Endothelial cell of umbilical vein (primary cell): ENCODE results near the gene GADD45G. TPM values are rescaled to one million over a fixed set of nuclear protein-coding genes. Genes with fewer than 3 reads are reported as not detected.

Source experiments
- BruUV-seq: library from RNA; stranded (reverse); fragments of 400-500 nt; replicated peaks from 2 replicates; lab custom pipeline; 2021; lab: Mats Ljungman, UMichigan
- CTCF ChIA-PET: fragments of 300-600, 350-600 bp; sonication (Branson Sonifier 250); formaldehyde crosslinking; loops from one replicate; lab custom pipeline; 2021; ENCODE audit warnings: antibody characterized with exemption, inconsistent platforms; lab: Charles Lee
- POLR2A ChIA-PET: fragments of 300-600, 350-600 bp; sonication (Branson Sonifier 250); formaldehyde crosslinking; loops from one replicate; lab custom pipeline; 2021; ENCODE audit warnings: antibody characterized with exemption, inconsistent platforms; lab: Charles Lee
- DNase-seq: peaks from one replicate; pipeline ENCODE4 v3.0.0-alpha.2; 2011; ENCODE audit warnings: low read depth, low spot score
- FAIRE-seq: peaks from 2 replicates; lab custom pipeline; 2011; peaks lifted over from hg19 to GRCh38; lab: Jason Lieb, UNC
- H2AFZ ChIP-seq: 2 replicates; pipeline ENCODE4 v1.6.0; 2012; ENCODE audit warnings: low read depth, low read length, control low read depth, inconsistent platforms
- H3K27ac ChIP-seq: 2 replicates; pipeline ENCODE4 v1.5.1; 2011; ENCODE audit warnings: low read depth, mild to moderate bottlenecking, control low read depth, low read length, moderate library complexity; ENCODE audit not compliant: insufficient read depth
- H3K27me3 ChIP-seq, 2 experiments: 2 replicates each; pipeline versions ENCODE4 v1.6.0 to v1.6.1; 2011; ENCODE audit warnings: low read length in 2 of 2, mixed read lengths in 1 of 2; ENCODE audit not compliant: control insufficient read depth in 2 of 2, insufficient read depth in 2 of 2
- H3K36me3 ChIP-seq, 2 experiments: 2 replicates in 1 of 2; 3 replicates in 1 of 2; pipeline ENCODE4 v1.5.1; 2011; ENCODE audit warnings: low read length in 2 of 2, mild to moderate bottlenecking in 1 of 2, moderate library complexity in 1 of 2; ENCODE audit not compliant: control insufficient read depth in 2 of 2, insufficient read depth in 2 of 2; ENCODE audit errors: extremely low read depth in 1 of 2
- H3K4me1 ChIP-seq: 3 replicates; pipeline ENCODE4 v1.5.1; 2011; ENCODE audit warnings: mild to moderate bottlenecking, low read length; ENCODE audit not compliant: control insufficient read depth, insufficient read depth; ENCODE audit errors: extremely low read depth
- H3K4me2 ChIP-seq: 2 replicates; pipeline ENCODE4 v1.6.1; 2011; ENCODE audit warnings: low read length, control low read depth, mixed read lengths; ENCODE audit not compliant: insufficient read depth
- H3K4me3 ChIP-seq, 3 experiments: fragments of 200-600 bp in 1 of 3; sonication (generic), shearing (Covaris generic) in 1 of 3; replicated peaks in 1 of 3; 2 replicates each; pipeline ENCODE4 v1.5.1; 2011 to 2016; ENCODE audit warnings: control low read depth in 3 of 3, low read length in 3 of 3, mild to moderate bottlenecking in 2 of 3, inconsistent platforms in 1 of 3, low read depth in 1 of 3, moderate library complexity in 1 of 3; ENCODE audit not compliant: insufficient read depth in 1 of 3
- H3K79me2 ChIP-seq: 2 replicates; pipeline ENCODE4 v1.6.0; 2012; ENCODE audit warnings: low read length, inconsistent platforms; ENCODE audit not compliant: control insufficient read depth, insufficient read depth
- H3K9ac ChIP-seq: replicated peaks from 2 replicates; pipeline ENCODE3; 2011; ENCODE audit warnings: low read length, control low read depth; ENCODE audit not compliant: insufficient read depth; ENCODE audit errors: extremely low read depth
- H3K9me1 ChIP-seq: replicated peaks from 3 replicates; pipeline ENCODE4 v1.6.0; 2011; ENCODE audit warnings: mild to moderate bottlenecking, low read length; ENCODE audit not compliant: control insufficient read depth, insufficient read depth; ENCODE audit errors: extremely low read depth
- H3K9me3 ChIP-seq: replicated peaks from 2 replicates; pipeline ENCODE4 v1.5.1; 2012; ENCODE audit warnings: low read length, inconsistent platforms; ENCODE audit not compliant: control insufficient read depth, insufficient read depth
- H4K20me1 ChIP-seq: replicated peaks from 2 replicates; pipeline ENCODE3; 2011; ENCODE audit warnings: mild to moderate bottlenecking, low read length; ENCODE audit not compliant: control insufficient read depth, insufficient read depth; ENCODE audit errors: extremely low read depth
- CTCF ChIP-seq, 2 donors: IDR thresholded peaks; 1 replicate in 1 of 2; 2 replicates in 1 of 2; pipeline ENCODE4 v1.5.1; 2011; ENCODE audit warnings: low read length in 2 of 2, mild to moderate bottlenecking in 2 of 2, moderate library complexity in 2 of 2, control low read depth in 1 of 2, inconsistent platforms in 1 of 2, low read depth in 1 of 2; ENCODE audit not compliant: insufficient read depth in 1 of 2; ENCODE audit errors: extremely low read depth in 1 of 2
- EZH2 ChIP-seq: IDR thresholded peaks from 2 replicates; pipeline ENCODE4 v1.6.1; 2012; ENCODE audit warnings: borderline replicate concordance, low read depth, mild to moderate bottlenecking, moderate library complexity, low read length, inconsistent platforms; ENCODE audit not compliant: severe bottlenecking
- FOS ChIP-seq: IDR thresholded peaks from 2 replicates; pipeline ENCODE4 v1.6.1; 2011; ENCODE audit warnings: mild to moderate bottlenecking, low read length, moderate library complexity, borderline replicate concordance; ENCODE audit not compliant: insufficient read depth
- GATA2 ChIP-seq: IDR thresholded peaks from 2 replicates; pipeline ENCODE4 v1.7.0; 2011; ENCODE audit warnings: low read depth, mild to moderate bottlenecking, moderate library complexity, mixed read lengths, low read length; ENCODE audit not compliant: insufficient read length, insufficient read depth
- JUN ChIP-seq: IDR thresholded peaks from 2 replicates; pipeline ENCODE4 v1.6.1; 2011; ENCODE audit warnings: borderline replicate concordance, low read depth; ENCODE audit not compliant: insufficient read length, insufficient read depth
- MAX ChIP-seq: IDR thresholded peaks from 2 replicates; pipeline ENCODE4 v1.6.1; 2011; ENCODE audit not compliant: insufficient read depth, insufficient read length
- MYC ChIP-seq: IDR thresholded peaks from one replicate; pipeline ENCODE4 v1.6.1; 2011; ENCODE audit warnings: mild to moderate bottlenecking, low read depth, low read length
- POLR2A ChIP-seq: IDR thresholded peaks from 2 replicates; pipeline ENCODE4 v1.6.1; 2012; ENCODE audit warnings: low read depth, mild to moderate bottlenecking, control low read depth, low read length
- POLR2AphosphoS5 ChIP-seq: IDR thresholded peaks from 2 replicates; pipeline ENCODE4 v1.6.1; 2012; ENCODE audit warnings: low read depth, mild to moderate bottlenecking, control low read depth, low read length, moderate library complexity; ENCODE audit not compliant: insufficient read depth
- dilution Hi-C: fragments of 300-500 bp; cut with MboI; formaldehyde crosslinking; loops from one replicate; pipeline ENCODE4 v1.15.0; 2019; ENCODE audit warnings: low sequenced_read_pairs; ENCODE audit not compliant: extremely low pct_ligation_motif_present
- intact Hi-C: fragments of 100-400 bp; cut with micrococcal nuclease; formaldehyde crosslinking; loops from one replicate; pipeline ENCODE4 v1.10.0; 2022
- polyA plus RNA-seq, 4 experiments: library from polyadenylated mRNA; depleted of rRNA in 3 of 4; stranded (reverse) in 3 of 4; unstranded in 1 of 4; fragments of >200 nt; gene quantifications; 2 replicates each; pipeline versions ENCODE4 v1.2.1 to v1.2.3, GENCODE V29; 2011 to 2012; ENCODE audit warnings: missing spikeins in 1 of 4
- total RNA-seq: library from RNA; stranded (reverse); gene quantifications from 2 replicates; pipeline ENCODE4 v1.2.3, GENCODE V29; 2021

Gene GADD45G
- total and polyA plus RNA-seq, 2 donors (not counting 3 experiments of a cell fraction or from before 2014, with no cell fraction given): 0.44 to 0.64 TPM

DNA sequence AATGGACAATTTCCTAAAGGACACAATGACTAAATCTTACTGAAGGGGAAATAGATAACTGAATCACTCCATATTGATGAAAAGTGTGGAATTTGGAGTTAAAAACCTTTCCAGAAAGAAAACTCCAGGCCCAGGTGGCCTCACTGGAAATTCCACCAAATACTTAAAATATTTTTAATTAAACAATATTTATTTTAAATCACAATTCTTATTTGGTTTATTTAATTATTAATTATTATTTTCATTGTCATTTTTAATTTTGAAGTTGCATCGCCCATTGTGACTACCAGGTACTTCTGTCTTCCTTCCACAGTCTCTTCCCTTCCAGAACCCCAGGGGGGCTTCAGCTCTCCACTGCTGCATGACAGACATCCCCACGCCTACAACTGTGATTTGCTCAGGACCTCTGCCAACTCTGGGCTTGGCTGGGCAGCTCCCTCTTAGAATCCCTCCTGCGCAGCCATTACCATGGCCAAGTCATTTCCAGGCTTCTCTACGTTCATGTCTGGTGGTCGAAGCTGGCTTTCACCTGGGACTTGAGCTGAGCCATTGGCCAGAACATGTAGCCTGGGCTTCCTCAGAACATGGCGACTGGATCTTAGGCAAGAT lies 16.4 kb upstream of the GADD45G start:
- Histone ChIP-seq H3K9me1 (no peaks in the 10 kb centered on the region), H4K20me1 (no peaks in the 10 kb centered on the region), H3K9me3 (no peaks in the 10 kb centered on the region), H3K9ac (no peak overlapping the region), H3K27me3 (peaks cover 0 to 2% of the 10 kb centered on the region in 2 experiments), H3K4me1 (no peaks in the 10 kb centered on the region), H3K36me3 (no peaks in the 10 kb centered on the region), H3K4me2 (no peak overlapping the region), H3K4me3 (no peak overlapping the region), H3K79me2 (no peaks in the 10 kb centered on the region), H2AFZ (no peak overlapping the region), H3K27ac (no peak overlapping the region)
- DNase-seq (no peak), FAIRE-seq (no peak)
- intact Hi-C loops: no loop called here
- TF ChIP-seq FOS: no peak
- no peak for TF ChIP-seq EZH2
- no peak for TF ChIP-seq JUN
- no peak for TF ChIP-seq POLR2AphosphoS5
- TF ChIP-seq CTCF (IDR thresholded peaks at IDR 0.05; ENCODE audit: extremely low read depth in 1 of 2, insufficient read depth in 1 of 2, low read depth in 1 of 2, low read length in 2 of 2): no peak
- TF ChIP-seq MYC: no peak
- TF ChIP-seq GATA2: no peak
- no peak for TF ChIP-seq MAX
- TF ChIP-seq POLR2A: no peak
- dilution Hi-C loops: no loop called here
- BruUV-seq: no TSS peak
- POLR2A ChIA-PET: no interaction called here
- CTCF ChIA-PET: interaction anchor here (1.7 to 2.5 kb wide), 3 partner anchors 10 to 514 kb away, joined by 5 to 12 read pairs (median 5); no protein-coding TSS in a partner anchor
